OCI-LY1 (cell line): Measurements from ENCODE around the gene ETV6.

Experiments used
- EZH2 ChIP-seq: fragments of 200-600 bp; sonication (generic), shearing (Covaris generic); IDR thresholded peaks from 2 replicates; pipeline ENCODE4 v1.8.0; 2017; ENCODE audit warnings: borderline replicate concordance, mixed run types, mild to moderate bottlenecking, antibody characterized with exemption, low read length, moderate library complexity, mixed read lengths
- TF ChIP-seq, protein P1 (sequence below): fragments of 200-600 bp; sonication (generic), shearing (Covaris generic); IDR thresholded peaks from 2 replicates; pipeline ENCODE4 v1.5.1; 2017; ENCODE audit warnings: mild to moderate bottlenecking, antibody characterized with exemption, low read length, moderate library complexity, mixed read lengths

DNA sequence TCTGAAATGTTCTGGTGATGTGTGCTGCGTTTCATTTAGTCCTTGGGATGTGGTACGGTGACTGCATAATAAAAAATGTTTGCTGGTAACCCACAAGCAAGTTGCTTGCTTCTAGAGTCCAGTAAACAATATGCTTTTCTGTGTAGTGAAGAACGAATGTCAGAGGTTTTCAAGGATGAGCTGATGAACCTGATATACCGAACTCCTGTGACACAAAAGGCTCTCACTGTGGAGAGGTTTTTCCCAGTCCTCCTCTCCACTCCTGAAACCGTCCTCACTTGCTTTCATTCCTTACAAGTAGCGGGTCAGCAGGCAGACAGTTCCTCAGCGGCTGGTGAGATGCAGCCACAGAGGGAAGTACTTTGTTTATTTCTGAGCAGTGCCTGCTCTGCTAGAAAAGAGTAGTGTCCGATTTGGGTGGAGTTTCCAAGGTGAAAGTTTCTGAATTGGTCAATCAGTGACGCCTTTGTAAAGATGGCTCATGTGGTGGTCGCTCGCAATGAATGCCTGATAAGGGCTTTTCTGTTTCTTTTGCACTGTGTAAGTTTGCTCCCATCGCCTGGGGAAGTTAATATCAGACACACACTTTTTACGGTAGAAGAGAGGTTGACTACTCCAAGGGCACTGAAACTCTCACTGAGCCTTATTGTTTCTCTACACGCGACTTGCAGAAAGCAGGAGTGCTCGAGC is 3.0 kb downstream of the ETV6 start:
- TF ChIP-seq, protein P1, sequence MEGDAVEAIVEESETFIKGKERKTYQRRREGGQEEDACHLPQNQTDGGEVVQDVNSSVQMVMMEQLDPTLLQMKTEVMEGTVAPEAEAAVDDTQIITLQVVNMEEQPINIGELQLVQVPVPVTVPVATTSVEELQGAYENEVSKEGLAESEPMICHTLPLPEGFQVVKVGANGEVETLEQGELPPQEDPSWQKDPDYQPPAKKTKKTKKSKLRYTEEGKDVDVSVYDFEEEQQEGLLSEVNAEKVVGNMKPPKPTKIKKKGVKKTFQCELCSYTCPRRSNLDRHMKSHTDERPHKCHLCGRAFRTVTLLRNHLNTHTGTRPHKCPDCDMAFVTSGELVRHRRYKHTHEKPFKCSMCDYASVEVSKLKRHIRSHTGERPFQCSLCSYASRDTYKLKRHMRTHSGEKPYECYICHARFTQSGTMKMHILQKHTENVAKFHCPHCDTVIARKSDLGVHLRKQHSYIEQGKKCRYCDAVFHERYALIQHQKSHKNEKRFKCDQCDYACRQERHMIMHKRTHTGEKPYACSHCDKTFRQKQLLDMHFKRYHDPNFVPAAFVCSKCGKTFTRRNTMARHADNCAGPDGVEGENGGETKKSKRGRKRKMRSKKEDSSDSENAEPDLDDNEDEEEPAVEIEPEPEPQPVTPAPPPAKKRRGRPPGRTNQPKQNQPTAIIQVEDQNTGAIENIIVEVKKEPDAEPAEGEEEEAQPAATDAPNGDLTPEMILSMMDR: no peak
- TF ChIP-seq EZH2: no peak
